Prostate gland (tissue), 2 donors: ENCODE measurements around the gene SCLT1.
A peak's percentile ranks its signal among the peaks of the same experiment; 100 is the strongest.

ENCODE experiments used
- POLR2A ChIP-seq: fragments of 450-650 bp; IDR thresholded peaks from one replicate; pipeline ENCODE4 v1.6.1; 2016; ENCODE audit warnings: antibody characterized with exemption, mild to moderate bottlenecking
- POLR2AphosphoS5 ChIP-seq: sonication (generic); formaldehyde crosslinking; IDR thresholded peaks from one replicate; pipeline ENCODE4 v1.6.1; 2017; ENCODE audit warnings: antibody characterized with exemption
- TF ChIP-seq, protein P1 (sequence below), 4 experiments: fragments of 200-600 bp in 2 of 4; fragments of 450-650 bp in 2 of 4; sonication (generic) in 2 of 4; IDR thresholded peaks; 1 replicate in 3 of 4; 2 replicates in 1 of 4; pipeline ENCODE4 v1.5.1; 2016 to 2019; ENCODE audit warnings: antibody characterized with exemption in 4 of 4, mild to moderate bottlenecking in 2 of 4, moderate library complexity in 2 of 4

DNA sequence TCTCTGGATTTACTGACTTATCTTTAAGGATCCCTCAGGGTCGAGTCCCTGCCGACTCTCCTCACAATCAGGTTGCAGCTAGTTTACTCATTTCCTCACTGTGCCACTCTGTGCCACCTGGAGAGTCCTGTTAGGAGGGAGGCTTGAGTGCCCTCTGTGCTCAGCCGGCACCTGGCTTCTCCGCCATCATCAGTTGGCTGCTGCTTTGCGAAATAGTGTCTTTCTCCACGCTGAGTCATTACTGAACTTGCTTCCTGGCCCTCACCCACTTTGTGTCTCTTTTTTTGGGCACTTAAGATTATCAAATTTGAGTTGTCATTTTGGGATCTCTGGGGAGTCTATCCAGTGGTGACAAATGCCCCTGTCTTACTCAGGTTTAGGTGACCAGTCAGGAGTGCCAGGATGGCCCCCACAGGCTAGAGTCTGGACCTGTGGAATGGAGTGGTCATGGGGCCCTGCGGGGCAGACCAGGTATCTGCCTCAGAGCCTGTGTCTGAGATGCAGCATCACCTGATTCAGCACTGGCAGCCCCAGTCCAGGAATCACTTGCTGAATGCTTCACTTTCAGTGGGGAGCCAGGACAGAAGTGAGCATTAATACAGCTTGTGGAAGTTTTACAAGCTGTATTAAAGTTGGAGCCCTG, 246.1 kb downstream of the SCLT1 start:
- TF ChIP-seq, protein P1, sequence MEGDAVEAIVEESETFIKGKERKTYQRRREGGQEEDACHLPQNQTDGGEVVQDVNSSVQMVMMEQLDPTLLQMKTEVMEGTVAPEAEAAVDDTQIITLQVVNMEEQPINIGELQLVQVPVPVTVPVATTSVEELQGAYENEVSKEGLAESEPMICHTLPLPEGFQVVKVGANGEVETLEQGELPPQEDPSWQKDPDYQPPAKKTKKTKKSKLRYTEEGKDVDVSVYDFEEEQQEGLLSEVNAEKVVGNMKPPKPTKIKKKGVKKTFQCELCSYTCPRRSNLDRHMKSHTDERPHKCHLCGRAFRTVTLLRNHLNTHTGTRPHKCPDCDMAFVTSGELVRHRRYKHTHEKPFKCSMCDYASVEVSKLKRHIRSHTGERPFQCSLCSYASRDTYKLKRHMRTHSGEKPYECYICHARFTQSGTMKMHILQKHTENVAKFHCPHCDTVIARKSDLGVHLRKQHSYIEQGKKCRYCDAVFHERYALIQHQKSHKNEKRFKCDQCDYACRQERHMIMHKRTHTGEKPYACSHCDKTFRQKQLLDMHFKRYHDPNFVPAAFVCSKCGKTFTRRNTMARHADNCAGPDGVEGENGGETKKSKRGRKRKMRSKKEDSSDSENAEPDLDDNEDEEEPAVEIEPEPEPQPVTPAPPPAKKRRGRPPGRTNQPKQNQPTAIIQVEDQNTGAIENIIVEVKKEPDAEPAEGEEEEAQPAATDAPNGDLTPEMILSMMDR (IDR thresholded peaks at IDR 0.05) = no peak
- no peak for TF ChIP-seq POLR2A
- TF ChIP-seq POLR2AphosphoS5 = peak; percentile 62
